OCI-LY1 (cell line): ENCODE data around the gene TMEM88.

Experiments used
- CTCF ChIP-seq: fragments of 200-600 bp; sonication (generic), shearing (Covaris generic); IDR thresholded peaks from 2 replicates; pipeline ENCODE4 v1.5.1; 2017; ENCODE audit warnings: mild to moderate bottlenecking, antibody characterized with exemption, low read length, moderate library complexity, mixed read lengths
- EZH2 ChIP-seq: fragments of 200-600 bp; sonication (generic), shearing (Covaris generic); IDR thresholded peaks from 2 replicates; pipeline ENCODE4 v1.8.0; 2017; ENCODE audit warnings: borderline replicate concordance, mixed run types, mild to moderate bottlenecking, antibody characterized with exemption, low read length, moderate library complexity, mixed read lengths

- no peak for TF ChIP-seq CTCF
- no peak for TF ChIP-seq EZH2
These were observed 39.4 kb downstream of the TMEM88 start for GRCh38 chr17:7894226-7894625.
